HG02885 (cell line): ENCODE measurements around the gene REST.
A peak's percentile ranks its signal among the peaks of the same experiment; 100 is the strongest.
"Not testable (repeated sequence)": the region's sequence is repeated elsewhere in the genome, so short reads cannot be mapped to it uniquely, and the experiment has no call there.

Source experiments
- ATAC-seq: cut with Tn5 transposase; IDR thresholded peaks from one replicate; pipeline ENCODE4 v1.9.1; 2021; ENCODE audit warnings: mild to moderate bottlenecking; ENCODE audit not compliant: unreplicated experiment, poor library complexity

REST gene, protein sequence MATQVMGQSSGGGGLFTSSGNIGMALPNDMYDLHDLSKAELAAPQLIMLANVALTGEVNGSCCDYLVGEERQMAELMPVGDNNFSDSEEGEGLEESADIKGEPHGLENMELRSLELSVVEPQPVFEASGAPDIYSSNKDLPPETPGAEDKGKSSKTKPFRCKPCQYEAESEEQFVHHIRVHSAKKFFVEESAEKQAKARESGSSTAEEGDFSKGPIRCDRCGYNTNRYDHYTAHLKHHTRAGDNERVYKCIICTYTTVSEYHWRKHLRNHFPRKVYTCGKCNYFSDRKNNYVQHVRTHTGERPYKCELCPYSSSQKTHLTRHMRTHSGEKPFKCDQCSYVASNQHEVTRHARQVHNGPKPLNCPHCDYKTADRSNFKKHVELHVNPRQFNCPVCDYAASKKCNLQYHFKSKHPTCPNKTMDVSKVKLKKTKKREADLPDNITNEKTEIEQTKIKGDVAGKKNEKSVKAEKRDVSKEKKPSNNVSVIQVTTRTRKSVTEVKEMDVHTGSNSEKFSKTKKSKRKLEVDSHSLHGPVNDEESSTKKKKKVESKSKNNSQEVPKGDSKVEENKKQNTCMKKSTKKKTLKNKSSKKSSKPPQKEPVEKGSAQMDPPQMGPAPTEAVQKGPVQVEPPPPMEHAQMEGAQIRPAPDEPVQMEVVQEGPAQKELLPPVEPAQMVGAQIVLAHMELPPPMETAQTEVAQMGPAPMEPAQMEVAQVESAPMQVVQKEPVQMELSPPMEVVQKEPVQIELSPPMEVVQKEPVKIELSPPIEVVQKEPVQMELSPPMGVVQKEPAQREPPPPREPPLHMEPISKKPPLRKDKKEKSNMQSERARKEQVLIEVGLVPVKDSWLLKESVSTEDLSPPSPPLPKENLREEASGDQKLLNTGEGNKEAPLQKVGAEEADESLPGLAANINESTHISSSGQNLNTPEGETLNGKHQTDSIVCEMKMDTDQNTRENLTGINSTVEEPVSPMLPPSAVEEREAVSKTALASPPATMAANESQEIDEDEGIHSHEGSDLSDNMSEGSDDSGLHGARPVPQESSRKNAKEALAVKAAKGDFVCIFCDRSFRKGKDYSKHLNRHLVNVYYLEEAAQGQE

DNA sequence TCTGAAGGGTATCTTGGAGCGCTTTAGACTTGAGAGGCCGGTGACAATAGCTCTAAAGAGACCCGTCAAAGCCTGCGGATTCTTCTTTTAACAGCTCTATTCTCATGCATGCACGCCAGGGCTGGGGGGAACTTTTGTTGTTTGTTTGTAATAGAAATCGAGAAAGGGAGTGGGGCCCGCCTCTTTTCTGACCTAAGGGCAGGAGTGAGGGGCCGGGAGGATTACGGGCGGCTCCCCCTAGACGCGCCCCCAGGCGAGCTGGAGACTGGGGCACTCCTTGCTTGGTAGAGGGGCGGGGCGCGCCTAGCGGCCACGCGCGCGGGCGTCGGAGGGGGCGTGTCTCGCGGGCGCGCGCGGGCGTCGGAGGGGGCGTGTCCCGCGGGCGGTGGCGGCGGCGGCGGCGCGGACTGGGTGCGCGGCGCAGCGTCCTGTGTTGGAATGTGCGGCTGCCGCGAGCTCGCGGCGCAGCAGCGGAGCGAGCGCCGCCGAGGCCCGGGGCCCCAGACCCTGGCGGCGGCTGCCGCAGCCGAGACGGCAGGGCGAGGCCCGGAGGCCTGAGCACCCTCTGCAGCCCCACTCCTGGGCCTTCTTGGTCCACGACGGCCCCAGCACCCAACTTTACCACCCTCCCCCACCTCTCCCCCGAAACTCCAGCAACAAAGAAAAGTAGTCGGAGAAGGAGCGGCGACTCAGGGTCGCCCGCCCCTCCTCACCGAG, at the start of gene REST:
Gene REST, plus strand, starts transcription at position 412 of the 717 bp plus-strand sequence. CDS start 2,739 bp downstream, outside the sequence.
- ATAC-seq, result peak; percentile 53

DNA sequence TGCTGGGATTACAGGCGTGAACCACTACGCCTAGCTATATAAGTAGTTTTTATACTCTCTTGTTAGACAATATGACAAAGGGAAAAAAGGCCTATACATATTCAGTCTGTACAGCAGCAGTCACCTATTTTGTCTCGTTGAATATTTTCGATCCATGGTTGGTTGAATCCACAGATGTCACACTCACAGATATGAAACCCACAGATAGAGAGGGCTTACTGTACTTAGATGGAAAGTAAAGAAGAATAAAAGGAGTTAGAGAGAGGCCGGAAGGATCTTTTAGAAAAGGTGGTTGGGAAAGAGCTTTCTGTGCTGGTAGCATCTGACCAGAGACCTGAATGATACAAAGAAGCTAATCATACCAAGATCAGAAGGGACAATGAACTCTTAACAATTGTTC, 47.9 kb upstream of the REST start:
- ATAC-seq, result peak; percentile 73

DNA sequence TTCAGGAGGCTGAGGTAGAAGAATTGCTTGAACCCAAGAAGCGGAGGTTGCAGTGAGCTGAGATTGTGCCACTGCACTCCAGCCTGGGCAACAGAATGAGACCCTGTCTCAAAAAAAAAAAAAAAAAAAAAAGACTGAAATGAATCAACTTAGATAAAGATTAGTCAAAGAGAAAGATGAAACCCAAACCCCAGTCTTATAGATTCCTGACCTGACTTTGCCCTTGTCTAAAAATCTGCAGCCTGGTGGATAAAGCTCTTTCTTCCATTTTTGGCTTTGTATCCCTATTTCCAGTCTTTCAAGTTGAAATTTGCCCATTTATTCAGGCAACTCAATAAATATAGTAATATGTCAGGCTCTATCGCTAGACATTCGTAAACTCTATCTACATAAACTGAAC, 46.9 kb upstream of the REST start:
- no peak for ATAC-seq

DNA sequence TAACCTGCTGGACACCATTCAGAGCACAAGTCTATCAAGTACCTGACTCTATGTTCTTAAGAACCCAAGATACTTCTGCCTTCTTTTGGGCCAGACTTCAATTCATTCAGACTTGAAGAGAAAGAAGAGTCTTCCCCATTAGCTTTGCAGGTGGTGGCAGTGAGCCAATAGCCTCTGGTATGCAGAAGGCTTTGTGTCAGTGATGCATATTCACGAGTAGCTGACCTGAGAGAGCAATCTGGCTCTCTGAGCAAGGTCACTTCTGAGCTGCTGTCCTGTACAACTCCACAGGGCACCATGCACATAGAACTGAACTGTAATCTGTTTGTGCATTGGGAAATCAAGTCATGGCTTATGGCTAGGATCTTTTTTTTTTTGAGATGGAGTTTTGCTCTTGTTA, 46.3 kb upstream of the REST start:
- peak; percentile 27 for ATAC-seq

DNA sequence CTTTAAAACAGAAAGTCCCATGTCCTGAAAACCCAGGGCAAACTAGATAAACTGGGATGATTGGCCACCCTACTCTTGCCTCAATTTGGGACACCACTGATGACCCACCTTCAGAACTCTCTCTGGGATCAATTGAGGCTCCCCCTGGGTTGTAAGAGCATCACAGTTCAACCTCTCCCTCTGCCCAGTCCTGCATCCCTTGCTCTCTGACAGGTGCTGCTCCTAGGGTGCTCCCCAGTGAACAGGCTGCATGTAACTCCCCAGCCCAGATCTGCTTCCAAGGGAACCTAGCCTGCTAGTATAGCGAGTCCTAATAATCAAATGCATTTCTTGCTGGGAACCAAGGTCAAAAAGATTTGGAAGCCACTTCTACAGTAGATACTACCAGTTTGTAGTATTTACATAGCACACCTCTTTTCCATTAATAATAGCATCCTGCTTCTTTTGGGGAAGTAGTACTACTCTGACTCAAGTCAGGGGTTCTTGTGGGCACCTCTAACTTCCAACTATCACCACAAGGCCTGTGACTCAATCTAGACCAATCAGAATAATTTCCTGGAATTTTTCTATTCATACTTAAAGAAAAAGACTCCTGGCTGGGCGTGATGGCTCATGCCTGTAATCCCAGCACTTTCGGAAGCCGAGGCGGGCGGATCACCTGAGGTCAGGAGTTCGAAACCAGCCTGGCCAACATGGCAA, 44.1 kb upstream of the REST start:
- ATAC-seq, result peak; percentile 40

DNA sequence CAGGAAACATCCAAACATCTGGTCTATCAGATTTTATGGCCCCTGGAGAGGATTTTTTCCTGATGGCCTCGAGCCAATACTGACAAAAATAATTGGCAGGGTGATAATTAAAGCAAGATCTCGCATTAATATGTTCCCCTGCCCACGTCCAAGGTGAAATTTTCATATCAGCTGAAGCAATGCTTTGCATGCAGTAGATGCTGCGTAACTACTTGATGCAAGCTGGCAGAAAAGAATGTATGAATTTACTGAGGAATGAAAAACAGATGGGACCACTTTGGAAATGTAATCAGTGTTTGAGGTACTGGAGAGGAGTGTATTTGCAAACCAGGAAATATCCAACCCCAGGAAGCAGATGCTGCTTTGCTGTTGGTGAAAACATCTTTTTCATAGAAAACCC, 36.8 kb upstream of the REST start:
- no peak for ATAC-seq

DNA sequence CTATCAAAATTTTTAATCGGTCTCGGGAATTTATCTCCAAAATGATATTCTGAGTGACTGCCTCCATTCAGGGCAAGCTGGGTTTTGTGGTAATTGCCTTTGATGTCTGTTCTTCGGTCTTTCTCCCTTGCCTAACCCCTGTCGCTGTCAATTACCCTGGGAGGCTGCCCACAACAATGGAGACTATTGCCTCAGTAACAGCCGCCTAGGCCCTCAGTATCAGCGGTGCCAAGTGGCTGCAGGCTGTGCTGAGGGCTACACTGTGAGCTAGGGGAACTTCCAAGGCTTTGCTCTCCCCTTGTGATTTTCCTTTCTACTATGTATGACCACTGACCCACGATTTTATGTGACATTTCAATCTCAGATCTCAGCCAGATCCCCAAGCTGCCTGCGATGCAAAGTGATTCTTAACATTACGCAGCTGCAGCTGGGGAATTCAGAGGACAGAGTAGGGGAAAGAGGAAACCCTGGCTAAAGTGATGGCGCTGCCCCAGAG, 36.3 kb upstream of the REST start:
- no peak for ATAC-seq

DNA sequence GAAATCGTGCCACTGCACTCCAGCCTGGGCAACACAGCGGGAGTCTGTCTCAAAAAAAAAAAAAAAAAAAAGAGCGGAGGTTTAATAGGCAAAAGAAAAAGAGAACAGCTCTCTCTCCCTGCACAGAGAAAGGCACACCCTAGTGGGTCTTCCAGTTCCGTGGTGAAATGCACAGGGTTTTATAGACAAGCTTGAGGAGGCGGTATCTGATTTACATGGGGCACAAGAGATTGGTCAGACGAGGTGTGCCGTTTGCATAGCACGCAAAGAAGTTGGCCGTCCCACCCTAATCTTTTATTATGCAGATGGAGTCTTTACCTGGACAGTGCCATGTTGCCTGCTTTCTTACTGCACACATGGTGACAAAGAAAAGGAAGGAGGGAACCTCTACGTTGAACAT, 33.5 kb upstream of the REST start:
- no peak for ATAC-seq

DNA sequence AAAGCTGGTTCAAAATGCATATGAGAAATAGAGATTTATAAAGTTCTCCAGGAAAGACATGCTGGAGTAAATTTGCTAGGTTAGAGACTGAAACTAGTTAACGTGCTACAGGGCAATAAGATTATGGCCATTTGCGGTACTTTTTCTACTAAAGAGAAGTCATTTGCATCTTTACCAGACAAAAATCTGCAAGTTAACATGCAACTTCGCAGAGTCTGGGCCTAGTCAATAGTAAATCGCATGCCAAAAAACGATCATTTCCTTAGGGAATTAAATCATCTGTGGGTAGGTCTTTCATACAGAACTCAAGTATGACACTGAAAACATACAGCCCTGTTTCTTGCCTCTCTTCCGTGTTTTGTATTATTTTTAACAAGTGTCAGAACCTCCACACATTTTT, 32.8 kb upstream of the REST start:
- ATAC-seq, result no peak

DNA sequence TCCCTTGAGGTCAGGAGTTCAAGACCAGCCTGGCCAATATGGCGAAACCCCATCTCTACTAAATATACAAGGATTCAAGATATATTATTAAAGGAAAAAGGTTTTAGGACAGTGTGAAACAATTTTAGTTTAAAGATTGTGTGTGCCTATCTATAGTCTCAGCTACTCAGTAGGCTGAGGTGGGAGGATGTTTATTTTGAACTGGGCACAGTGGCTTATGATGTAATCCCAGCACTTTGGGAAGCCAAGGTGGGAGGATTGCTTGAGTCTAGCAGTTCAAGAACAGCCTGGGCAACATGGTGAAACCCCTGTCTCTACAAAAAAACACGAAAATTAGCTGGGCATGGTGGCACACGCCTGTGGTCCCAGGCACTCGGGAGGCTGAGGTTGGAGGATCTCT, 31.4 kb upstream of the REST start:
- no peak for ATAC-seq

DNA sequence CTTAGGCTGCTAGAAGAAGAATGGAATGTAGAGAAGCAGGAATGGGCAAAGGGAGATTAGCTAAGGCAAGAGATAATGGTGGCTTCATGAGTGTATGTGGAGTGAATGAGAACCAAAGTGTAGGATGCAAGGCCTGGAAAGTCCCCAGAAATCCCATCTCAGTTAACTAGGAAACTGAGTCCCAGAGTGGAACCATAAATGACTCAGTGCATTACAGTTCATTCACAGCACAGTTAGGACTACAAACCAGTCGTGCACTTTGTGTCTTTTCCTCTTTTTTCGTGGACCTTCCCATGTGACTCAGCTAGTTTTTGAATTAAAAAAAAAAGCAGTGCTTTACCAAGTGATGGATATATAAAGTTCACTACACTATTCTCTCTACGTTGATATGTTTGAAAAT, 27.7 kb upstream of the REST start:
- ATAC-seq, result no peak

DNA sequence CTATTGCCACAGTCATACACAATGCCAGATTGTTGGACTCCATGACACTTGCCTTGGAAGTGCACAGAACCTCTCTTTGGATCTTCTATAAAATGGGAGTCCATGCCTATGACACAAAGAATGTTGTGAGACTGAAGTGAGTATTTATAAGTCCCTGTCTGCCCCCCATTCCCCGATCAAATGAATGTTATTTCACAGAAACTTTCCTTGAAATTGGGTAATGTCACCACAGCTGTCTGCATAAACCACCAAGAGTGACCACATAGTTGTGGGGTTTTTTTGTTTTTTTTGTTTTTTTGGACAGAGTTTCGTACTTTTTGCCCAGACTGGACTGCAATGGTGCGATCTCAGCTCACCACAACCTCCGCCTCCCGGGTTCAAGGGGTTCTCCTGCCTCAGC, 27.1 kb upstream of the REST start:
- ATAC-seq, result no peak

DNA sequence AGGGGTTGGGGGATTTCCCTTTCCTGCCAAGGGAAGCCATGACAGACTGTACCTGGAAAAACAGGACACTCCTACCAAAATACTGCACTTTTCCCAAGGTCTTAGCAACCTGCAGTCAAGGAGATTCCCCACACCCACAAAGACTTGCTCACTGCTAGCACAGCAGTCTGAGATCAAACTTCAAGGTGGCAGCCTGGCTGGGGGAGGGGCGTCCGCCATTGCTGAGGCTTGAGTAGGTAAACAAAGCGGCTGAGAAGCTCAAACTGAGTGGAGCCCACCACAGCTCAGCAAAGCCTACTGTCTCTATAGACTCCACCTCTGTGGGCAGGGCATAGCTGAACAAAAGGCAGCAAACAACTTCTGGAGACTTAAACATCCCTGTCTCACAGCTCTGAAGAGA, 23.2 kb upstream of the REST start:
- ATAC-seq, result not testable (repeated sequence)

DNA sequence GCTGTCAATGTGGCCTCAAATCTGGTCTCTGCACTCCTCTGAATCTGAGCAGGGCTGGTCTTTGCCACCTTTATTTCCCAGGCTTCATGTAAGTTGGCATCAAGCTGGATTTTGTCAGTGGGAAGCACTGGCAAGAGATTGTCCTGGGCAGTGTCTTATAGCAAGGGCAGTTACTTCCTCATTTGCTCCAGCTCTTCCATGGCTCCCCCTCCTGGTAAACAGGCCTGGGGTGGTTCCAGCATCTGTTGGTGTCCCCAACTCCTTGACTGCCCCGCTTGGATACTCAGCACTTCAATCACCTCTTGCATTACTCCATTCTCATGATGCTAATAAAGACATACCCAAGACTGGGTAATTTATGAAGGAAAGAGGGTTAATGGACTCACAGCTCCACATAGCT, 15.0 kb upstream of the REST start:
- no peak for ATAC-seq

DNA sequence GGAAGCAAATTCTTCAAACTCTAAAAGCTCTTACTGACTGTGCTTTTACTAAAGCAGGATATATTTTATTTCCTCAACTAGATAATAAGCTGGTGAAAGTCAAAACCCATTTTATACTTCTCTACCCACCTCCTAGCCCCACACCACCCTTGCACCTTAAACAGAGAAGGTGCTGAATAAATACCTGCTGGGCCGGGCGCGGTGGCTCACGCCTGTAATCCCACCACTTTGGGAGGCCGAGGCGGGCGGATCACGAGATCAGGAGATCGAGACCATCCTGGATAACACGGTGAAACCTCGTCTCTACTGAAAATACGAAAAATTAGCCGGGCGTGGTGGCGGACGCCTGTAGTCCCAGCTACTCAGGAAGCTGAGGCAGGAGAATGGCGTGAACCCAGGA, 9.9 kb upstream of the REST start:
- not testable (repeated sequence) for ATAC-seq

DNA sequence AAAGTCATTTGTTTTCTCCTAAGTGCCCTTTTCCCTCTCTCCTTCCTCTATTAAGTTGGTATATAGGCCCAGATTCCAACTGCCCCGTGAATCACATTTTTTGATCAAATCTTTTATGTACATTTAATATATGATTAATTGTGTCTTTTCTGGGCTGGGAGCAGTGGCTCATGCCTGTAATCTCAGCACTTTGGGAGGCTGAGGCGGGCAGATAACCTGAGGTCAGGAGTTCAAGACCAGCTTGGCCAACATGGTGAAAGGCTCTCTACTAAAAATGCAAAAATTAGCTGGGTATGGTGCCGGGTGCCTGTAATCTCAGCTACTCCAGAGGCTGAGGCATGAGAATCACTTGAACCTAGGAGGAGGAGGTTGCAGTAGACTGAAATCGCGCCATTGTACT, 7.5 kb upstream of the REST start:
- not testable (repeated sequence) for ATAC-seq

DNA sequence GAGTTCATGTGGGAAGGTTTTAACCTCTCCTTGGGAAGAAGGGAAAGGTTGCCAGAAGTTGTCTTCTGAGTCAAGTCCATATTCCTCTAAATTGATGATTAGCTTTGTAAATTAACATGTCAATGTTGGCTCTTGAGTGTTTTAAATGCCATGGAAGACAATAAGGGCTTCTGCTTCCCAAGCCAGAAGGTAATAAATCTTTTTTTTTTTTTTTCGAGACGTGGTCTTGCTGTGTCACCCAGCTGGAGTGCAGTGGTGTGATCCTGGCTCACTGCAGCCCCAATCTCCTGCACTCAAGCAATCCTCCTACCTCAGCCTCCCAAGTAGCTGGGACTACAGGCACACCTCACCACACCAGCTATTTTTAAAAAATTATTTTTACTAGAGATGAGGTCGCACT, 5.0 kb upstream of the REST start:
- ATAC-seq, result no peak

DNA sequence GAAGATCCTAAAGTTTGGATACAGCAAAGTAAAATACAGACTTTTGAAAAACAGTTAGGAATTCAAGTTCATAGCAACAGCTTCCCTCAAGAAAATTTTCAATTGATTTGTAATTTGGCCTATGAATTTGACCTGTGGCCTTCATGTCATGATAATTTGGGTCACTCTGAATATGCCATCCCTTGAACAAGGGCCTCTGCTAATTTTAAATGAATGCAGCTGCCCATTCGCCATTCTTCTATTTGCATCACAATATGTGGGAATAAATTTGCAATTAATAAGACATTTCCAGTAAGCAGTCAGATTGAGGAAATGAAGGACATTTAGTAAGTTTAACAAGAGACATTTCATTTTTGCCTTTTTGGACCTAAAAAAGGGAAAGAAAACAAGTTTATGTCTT, 1.9 kb upstream of the REST start:
- no peak for ATAC-seq

DNA sequence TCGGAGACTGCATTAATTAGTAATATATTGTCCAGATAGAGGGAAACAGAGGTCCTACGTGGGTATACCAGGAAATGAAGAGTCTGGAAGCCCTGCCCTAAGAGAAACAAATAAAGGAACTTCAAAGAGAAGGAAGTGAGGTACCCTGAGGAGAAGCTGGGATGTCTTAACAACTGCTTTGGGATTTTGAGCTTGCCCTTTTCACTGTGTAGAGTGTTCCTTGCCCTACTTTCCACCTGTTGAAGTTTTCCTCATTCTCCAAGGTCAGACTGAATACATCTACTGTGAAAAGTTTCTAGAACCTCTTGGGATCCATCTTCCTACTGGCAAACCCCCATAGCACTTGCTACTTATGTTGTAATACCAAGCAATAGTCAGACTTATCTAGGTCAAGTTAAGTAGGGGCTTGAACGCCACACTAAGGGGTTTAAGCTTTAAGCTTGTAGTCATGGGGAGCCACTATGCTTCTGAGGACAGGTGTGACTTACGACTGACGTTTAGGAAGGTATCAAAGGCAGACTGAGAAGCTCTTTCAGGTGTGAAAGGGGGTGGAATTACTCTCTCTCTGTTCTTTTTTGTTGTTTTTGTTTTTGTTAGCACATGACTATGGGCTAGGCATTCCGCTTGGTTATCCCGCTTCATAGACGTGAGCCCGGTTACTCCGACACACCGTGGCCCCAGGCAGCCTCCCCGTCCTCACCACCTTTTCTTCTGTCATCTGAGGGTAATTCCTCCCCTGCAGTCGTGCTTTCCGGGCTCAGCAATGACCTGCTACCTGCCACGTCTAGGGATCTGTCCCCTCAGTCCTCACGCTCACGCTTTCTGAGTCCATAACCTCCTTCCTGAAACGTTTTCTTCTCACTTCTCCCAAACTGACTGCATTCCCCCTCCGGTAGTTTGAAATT, 959 bp upstream of the REST start:
- no peak for ATAC-seq
